ENCODE results near the gene ANAPC15. TPM values are rescaled to one million over a fixed set of nuclear protein-coding genes. Genes with fewer than 3 reads are reported as not detected.
"Not testable (repeated sequence)": the region's sequence is repeated elsewhere in the genome, so short reads cannot be mapped to it uniquely, and the experiment has no call there.

The ANAPC15 gene
- total RNA-seq, 3 donors from 2014 or later (not counting 1 experiment from before 2014, with no cell fraction given): 22.0 to 38.3 (median 29.7) TPM

- Histone ChIP-seq H3K27me3 (ENCODE audit: control insufficient read depth, insufficient read depth, low read length) (no peaks in the 10 kb centered on the region), H3K27ac (ENCODE audit: low read length) (no peak overlapping the region), H3K4me3 (ENCODE audit: low read length) (no peak overlapping the region), H3K36me3 (ENCODE audit: control insufficient read depth, insufficient read depth, low read length) (no peaks in the 10 kb centered on the region), H3K9me3 (ENCODE audit: control insufficient read depth, insufficient read depth, low read length) (no peaks in the 10 kb centered on the region), H3K4me1 (ENCODE audit: control insufficient read depth, insufficient read depth, low read length) (no peaks in the 10 kb centered on the region)
- ATAC-seq: no peak
- Mint-ChIP-seq H3K27ac (no peak overlapping the region), H3K9me3 (no peaks in the 10 kb centered on the region), H3K27me3 (ENCODE audit: low read depth in 2 of 2) (peaks cover 11 to 13% of the 10 kb centered on the region in 2 donors), H3K4me1 (no peaks in the 10 kb centered on the region), H3K36me3 (no peaks in the 10 kb centered on the region), H3K4me3 (no peak overlapping the region)
- intact Hi-C loops (cut with micrococcal nuclease): no loop called here
- TF ChIP-seq CTCF (IDR thresholded peaks at IDR 0.05): no peak
- DNase-seq: no peak
- WGBS (ENCODE audit: insufficient coverage): 77% methylated on average over 3 of the region's 4 CpGs
Measured at GRCh38 chr11:72155751-72156150, 43.3 kb upstream of the ANAPC15 start.

GRCh38 chr11:72154816-72155215, 42.3 kb upstream of the ANAPC15 start:
- Histone ChIP-seq H3K36me3 (ENCODE audit: control insufficient read depth, insufficient read depth, low read length) (no peaks in the 10 kb centered on the region), H3K4me3 (ENCODE audit: low read length) (no peak overlapping the region), H3K27ac (ENCODE audit: low read length) (no peak overlapping the region), H3K9me3 (ENCODE audit: control insufficient read depth, insufficient read depth, low read length) (no peaks in the 10 kb centered on the region), H3K27me3 (ENCODE audit: control insufficient read depth, insufficient read depth, low read length) (no peaks in the 10 kb centered on the region), H3K4me1 (ENCODE audit: control insufficient read depth, insufficient read depth, low read length) (no peaks in the 10 kb centered on the region)
- peaks cover 6 to 9% of the 10 kb centered on the region in 2 donors for H3K27me3 Mint-ChIP-seq (ENCODE audit: low read depth in 2 of 2)
- no peak overlapping the region for H3K4me3 Mint-ChIP-seq
- no peaks in the 10 kb centered on the region for H3K36me3 Mint-ChIP-seq
- no peak for TF ChIP-seq CTCF (IDR thresholded peaks at IDR 0.05)
- H3K9me3 Mint-ChIP-seq: no peaks in the 10 kb centered on the region
- no peaks in the 10 kb centered on the region for H3K4me1 Mint-ChIP-seq
- DNase-seq: no peak
- ATAC-seq: no peak
- intact Hi-C loops (cut with micrococcal nuclease): no loop called here
- H3K27ac Mint-ChIP-seq: no peak overlapping the region
- 84% methylated on average over 3 of the region's 3 CpGs for WGBS (ENCODE audit: insufficient coverage)

GRCh38 chr11:72153874-72154273, 41.4 kb upstream of the ANAPC15 start:
- H3K27me3 Mint-ChIP-seq (ENCODE audit: low read depth in 2 of 2); ATAC-seq; H3K36me3 ChIP-seq (ENCODE audit: control insufficient read depth, insufficient read depth, low read length); DNase-seq; H3K9me3 ChIP-seq (ENCODE audit: control insufficient read depth, insufficient read depth, low read length); H3K4me3 ChIP-seq (ENCODE audit: low read length); H3K27ac ChIP-seq (ENCODE audit: low read length); H3K9me3 Mint-ChIP-seq; H3K4me1 Mint-ChIP-seq; H3K4me1 ChIP-seq (ENCODE audit: control insufficient read depth, insufficient read depth, low read length); H3K36me3 Mint-ChIP-seq; intact Hi-C loops (cut with micrococcal nuclease); H3K27ac Mint-ChIP-seq; H3K27me3 ChIP-seq (ENCODE audit: control insufficient read depth, insufficient read depth, low read length); H3K4me3 Mint-ChIP-seq: not testable (repeated sequence)
- WGBS (ENCODE audit: insufficient coverage): 85% methylated on average over 5 of the region's 6 CpGs

- H3K27me3 ChIP-seq (ENCODE audit: control insufficient read depth, insufficient read depth, low read length): no peaks in the 10 kb centered on the region
- Mint-ChIP-seq H3K9me3 (no peaks in the 10 kb centered on the region), H3K4me1 (no peaks in the 10 kb centered on the region), H3K36me3 (no peaks in the 10 kb centered on the region), H3K27me3 (ENCODE audit: low read depth in 2 of 2) (peaks cover 0 to 4% of the 10 kb centered on the region in 2 donors), H3K4me3 (no peak overlapping the region), H3K27ac (no peak overlapping the region)
- no peak overlapping the region for H3K4me3 ChIP-seq (ENCODE audit: low read length)
- no peaks in the 10 kb centered on the region for H3K36me3 ChIP-seq (ENCODE audit: control insufficient read depth, insufficient read depth, low read length)
- 57% methylated on average over 3 of the region's 4 CpGs for WGBS (ENCODE audit: insufficient coverage)
- no peaks in the 10 kb centered on the region for H3K9me3 ChIP-seq (ENCODE audit: control insufficient read depth, insufficient read depth, low read length)
- H3K4me1 ChIP-seq (ENCODE audit: control insufficient read depth, insufficient read depth, low read length): no peaks in the 10 kb centered on the region
- no peak for TF ChIP-seq CTCF (IDR thresholded peaks at IDR 0.05)
- H3K27ac ChIP-seq (ENCODE audit: low read length): no peak overlapping the region
- DNase-seq (no peak), ATAC-seq (no peak)
- intact Hi-C loops (cut with micrococcal nuclease): no loop called here
Measured at GRCh38 chr11:72150882-72151281, 38.4 kb upstream of the ANAPC15 start.
